Fibroblast of skin of back (primary cell): ENCODE measurements around the gene PPP3R2.
"Not testable (repeated sequence)": the region's sequence is repeated elsewhere in the genome, so short reads cannot be mapped to it uniquely, and the experiment has no call there.

Experiments
- DNase-seq: peaks from one replicate; pipeline ENCODE4 v3.0.0-alpha.2; 2013

The PPP3R2 gene

GRCh38 chr9:101587332-101588043, 7.3 kb downstream of the PPP3R2 start:
- DNase-seq = no peak

DNA sequence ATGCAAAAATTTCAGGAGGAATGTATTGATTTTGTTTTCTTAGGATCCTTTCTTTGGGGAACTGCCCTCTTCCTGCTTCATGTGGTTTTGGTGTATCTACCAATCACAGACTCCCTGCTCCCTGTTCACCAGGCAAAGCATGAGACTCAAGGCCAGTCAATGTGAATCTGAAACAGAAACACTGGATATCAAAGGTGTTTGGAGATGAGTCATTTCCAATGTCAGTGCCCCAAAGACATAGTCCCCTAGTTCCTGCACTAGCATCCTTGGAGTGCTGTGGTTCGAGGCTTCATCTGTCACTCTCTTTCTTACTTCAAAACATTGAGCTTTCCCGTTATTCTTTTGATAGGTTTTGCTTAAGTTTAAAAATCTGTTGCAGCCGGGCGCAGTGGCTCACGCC, 8.1 kb downstream of the PPP3R2 start:
- DNase-seq = no peak

GRCh38 chr9:101585740-101586139, 9.0 kb downstream of the PPP3R2 start:
- DNase-seq = no peak

GRCh38 chr9:101582553-101582952, 12.2 kb downstream of the PPP3R2 start:
- peak; percentile 58 for DNase-seq

GRCh38 chr9:101579711-101580545, 14.8 kb downstream of the PPP3R2 start:
- DNase-seq = no peak

DNA sequence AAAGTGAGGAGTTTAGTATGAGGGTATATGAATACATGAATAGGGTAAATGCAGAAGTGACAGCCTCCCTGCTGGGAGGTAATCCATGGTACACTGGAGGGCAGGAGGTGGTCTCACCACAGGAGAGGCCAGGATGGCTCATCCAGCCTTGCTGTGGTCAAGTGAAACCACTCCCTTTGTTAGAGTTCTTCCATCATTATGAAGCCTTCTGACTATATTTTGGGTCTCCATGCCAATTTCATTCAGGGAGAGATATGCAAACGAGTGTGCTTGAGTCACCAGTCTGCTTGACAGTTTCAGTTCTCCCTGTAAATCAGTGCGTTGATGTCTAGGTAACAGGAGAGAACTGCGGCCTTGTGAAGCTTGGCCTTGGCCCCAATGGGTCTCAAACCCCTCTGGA, 16.4 kb downstream of the PPP3R2 start:
- DNase-seq = peak; percentile 6

- DNase-seq = no peak
These were observed 19.9 kb downstream of the PPP3R2 start for GRCh38 chr9:101574731-101575333.

DNA sequence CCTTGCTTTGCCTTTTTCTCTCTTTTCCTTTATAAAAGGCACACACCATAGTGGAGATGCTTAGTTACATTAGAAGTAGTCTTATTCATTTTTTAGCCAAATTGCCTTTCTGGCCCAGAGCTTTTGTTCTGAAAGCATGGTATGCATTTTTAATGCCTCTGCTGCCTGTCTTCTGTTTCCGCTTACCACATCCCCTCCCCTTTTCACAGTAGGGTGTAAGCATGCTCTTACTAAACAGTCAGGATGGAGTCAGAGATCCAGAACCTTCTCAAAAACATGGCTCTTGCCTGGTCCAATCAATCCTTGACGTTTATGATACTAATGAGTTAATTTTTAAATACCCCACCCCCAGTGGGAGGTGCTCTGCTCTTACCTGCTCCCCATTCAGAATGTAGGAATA, 22.5 kb downstream of the PPP3R2 start:
- DNase-seq = no peak

DNA sequence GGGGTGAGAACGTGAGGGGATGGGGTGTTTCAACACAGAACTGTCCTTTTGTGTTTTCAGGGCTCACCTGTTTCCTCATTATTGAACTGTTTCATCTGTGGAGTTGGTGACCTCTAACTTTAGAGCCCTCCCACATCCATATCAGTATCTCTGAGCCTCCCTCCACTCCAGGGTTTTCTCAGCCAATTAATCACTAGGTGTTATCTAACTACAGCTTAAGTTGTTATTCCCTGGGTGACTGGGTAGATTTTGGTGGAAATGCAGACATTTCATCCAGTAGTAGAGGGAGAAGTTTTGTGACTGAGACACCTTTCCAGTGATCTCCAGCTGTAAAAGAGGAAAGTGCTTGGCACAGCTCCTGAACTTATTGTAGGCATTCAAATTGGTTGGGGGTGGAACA, 23.7 kb downstream of the PPP3R2 start:
- DNase-seq = no peak

DNA sequence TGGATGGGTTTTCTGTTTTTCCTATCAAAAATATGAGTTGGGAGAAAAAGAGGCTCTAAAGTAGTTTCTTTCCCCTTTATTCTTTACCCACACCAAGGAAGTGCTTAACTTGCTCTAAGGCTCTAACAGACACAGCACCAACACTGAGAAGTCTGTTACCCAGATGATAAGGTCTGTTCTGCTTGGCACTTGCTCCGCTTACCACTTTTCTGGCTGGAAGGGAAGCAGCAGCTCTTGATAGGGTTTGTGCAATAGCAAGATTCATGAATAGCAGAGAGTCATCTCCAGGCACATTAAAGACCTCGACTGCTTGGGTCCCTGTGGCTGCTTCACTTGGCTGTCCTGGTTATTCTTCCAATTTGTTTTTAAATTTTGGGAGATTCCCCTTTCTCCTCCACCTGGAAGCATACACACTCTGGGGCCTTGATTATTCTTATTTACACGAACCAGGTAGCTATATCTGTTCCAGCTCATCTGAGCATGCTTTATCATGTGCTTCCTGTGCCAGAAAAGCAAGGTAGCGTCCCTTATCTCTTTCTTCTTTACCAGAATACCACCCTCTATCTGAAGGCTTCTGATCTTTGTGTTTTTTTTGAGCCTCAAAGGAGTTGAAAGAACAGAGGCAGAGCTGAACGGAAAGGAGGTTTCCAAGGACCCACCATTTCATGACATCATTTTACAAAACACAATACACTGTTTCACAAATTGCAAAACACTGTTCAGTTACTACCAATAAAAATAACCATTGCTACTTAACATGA, 24.8 kb downstream of the PPP3R2 start:
- DNase-seq = no peak

DNA sequence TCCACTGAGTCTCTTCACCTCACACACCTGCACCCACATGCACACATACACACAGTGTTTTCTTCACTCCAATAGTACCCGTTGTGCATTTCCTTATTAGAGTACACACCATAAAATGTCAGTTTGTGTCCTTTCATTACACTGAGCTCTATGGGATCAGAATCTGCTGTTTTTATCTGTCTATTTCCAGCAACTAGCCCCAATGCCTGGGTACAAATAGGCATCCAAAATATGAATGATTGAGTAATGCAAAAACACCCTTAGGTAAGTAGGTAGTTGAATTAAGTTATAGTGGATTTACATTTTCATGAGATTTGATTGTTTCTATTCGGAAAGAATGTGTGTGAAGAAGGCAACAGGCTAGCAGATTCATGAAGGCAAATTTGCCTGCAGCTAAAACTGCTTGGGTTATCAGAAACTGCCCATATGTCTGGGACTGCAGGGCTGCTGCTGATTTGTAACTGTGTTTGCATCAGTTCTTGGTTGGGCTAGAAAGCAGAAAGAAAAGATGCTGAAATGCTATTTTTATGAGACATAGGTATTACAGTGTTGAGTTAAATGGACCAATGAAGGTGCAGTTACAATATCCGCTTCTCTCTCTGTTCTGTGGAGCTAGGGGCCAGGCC, 26.9 kb downstream of the PPP3R2 start:
- DNase-seq = no peak

GRCh38 chr9:101566904-101567724, 27.7 kb downstream of the PPP3R2 start:
- peak; percentile 43 for DNase-seq

DNA sequence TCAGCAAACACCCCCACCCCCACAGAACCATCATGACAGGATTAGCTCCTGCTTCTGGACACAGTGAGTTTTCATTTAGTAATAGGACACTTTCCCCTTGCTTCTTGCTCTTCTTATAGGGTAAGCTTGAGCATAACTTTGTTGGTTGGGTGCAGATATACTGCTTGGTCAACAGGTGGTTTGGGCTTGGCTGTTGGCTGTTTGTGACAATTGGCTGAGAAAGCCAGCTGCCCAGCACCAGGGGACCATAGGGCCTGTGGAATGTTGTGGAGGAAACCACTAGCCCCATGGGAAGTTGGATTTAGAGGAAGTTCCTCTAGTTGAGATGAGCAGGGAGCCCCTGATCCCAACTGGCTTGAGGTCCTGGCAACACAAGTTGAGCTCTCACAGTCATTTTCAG, 30.5 kb downstream of the PPP3R2 start:
- no peak for DNase-seq

DNA sequence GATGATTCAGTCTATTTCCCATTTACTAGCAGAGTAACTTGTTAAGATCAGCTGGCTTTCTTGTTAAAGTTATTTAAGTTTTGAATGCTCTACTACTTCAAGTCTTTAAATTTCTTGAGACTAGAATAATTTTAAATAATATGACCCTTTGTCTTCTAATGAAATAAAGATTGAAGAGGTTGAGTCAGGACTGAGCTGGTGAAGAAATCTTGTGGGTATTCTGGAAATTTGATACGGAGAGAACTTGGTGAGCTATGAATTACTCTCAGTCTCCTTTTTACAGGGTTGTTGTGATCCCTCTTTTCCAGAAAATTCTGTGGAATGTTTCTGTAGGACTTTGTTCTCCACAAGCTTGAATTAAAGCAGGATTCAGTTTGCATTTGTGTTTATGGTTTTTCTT, 31.8 kb downstream of the PPP3R2 start:
- DNase-seq = no peak

DNA sequence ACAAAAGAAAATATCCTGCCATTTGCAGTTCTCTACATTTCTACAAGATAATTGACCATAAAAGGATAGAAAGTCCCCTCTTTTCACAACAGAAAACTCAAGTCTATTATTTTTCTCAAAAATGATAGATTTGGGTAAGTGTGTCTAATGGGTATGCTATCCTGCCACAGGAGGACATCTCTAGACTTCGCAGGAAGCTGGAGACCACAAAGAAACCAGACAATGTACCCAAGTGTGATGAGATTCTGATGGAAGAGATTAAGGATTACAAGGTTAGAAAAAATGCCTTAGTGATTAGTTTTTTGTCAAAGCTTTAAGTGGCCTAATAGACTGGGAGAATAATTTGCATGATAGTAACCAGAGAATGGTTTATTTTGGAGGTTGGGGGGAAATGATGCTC, 33.0 kb downstream of the PPP3R2 start:
- no peak for DNase-seq

DNA sequence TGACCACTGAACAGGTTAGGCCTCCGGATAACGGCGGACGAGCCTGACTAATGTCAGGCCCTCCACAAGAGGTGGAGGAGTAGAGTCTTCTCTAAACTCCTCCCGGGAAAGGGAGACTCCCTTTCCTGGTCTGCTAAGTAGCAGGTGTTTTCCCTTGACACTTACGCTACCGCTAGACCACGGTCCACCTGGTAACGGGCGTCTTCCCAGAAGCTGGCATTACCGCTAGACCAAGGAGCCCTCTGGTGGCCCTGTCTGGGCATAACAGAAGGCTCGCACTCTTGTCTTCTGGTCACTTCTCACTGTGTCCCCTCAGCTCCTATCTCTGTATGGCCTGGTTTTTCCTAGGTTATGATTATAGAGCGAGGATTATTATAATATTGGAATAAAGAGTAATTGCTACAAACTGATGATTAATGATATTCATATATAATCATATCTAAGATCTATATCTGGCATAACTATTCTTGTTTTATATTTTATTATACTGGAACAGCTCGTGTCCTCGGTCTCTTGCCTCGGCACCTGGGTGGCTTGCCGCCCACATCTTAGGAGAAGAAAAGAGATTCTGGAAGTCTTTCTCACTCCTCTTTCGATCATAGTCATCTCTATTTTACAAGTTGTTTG, 45.2 kb downstream of the PPP3R2 start:
- DNase-seq = not testable (repeated sequence)

- DNase-seq = no peak
These were observed 51.6 kb downstream of the PPP3R2 start for GRCh38 chr9:101543098-101543735.
